RWPE2 (cell line): Measurements from ENCODE around the gene MYO1B.

Experiments used
- ATAC-seq: fragments of 200-7000 bp; cut with Tn5 transposase; 3 replicates; pipeline ENCODE4 v1.9.1; 2021; ENCODE audit warnings: low read depth
- DNase-seq: peaks from one replicate; pipeline ENCODE4 v3.0.0-alpha.2; 2020; ENCODE audit warnings: low spot score
- H3K27ac ChIP-seq: fragments of 450-650 bp; 2 replicates; pipeline ENCODE4 v1.5.1; 2017; ENCODE audit warnings: mild to moderate bottlenecking; ENCODE audit not compliant: poor library complexity, severe bottlenecking
- H3K27me3 ChIP-seq: fragments of 250-450 bp; sonication (Bioruptor Pico); 2 replicates; pipeline ENCODE4 v1.5.1; 2021; ENCODE audit warnings: mild to moderate bottlenecking, moderate library complexity; ENCODE audit not compliant: insufficient read depth, poor library complexity, severe bottlenecking
- H3K36me3 ChIP-seq: fragments of 250-450 bp; sonication (Bioruptor Pico); 2 replicates; pipeline ENCODE4 v1.5.1; 2020; ENCODE audit warnings: low read depth, mild to moderate bottlenecking, moderate library complexity
- H3K4me1 ChIP-seq: fragments of 250-450 bp; sonication (Bioruptor Pico); 2 replicates; pipeline ENCODE4 v1.5.1; 2021; ENCODE audit warnings: mild to moderate bottlenecking, moderate library complexity; ENCODE audit not compliant: insufficient read depth, poor library complexity, severe bottlenecking
- H3K4me3 ChIP-seq: fragments of 250-450 bp; sonication (Bioruptor Pico); 2 replicates; pipeline ENCODE4 v1.5.1; 2021; ENCODE audit warnings: mild to moderate bottlenecking, moderate library complexity; ENCODE audit not compliant: severe bottlenecking
- H3K9me3 ChIP-seq: fragments of 250-450 bp; sonication (Bioruptor Pico); 2 replicates; pipeline ENCODE4 v1.5.1; 2021; ENCODE audit warnings: mild to moderate bottlenecking, moderate library complexity; ENCODE audit not compliant: severe bottlenecking
- CTCF ChIP-seq: fragments of 450-650 bp; IDR thresholded peaks from one replicate; pipeline ENCODE4 v1.5.1; 2017; ENCODE audit warnings: mild to moderate bottlenecking, moderate library complexity; ENCODE audit not compliant: poor library complexity, severe bottlenecking

The MYO1B gene

GRCh38 chr2:191376981-191377629, 131.9 kb downstream of the MYO1B start:
- ATAC-seq (peak; percentile 98), DNase-seq (peak; percentile 79)
- H3K9me3 ChIP-seq = no peaks in the 10 kb centered on the region
- peak overlapping the region; percentile 90 for H3K27ac ChIP-seq
- H3K36me3 ChIP-seq = peaks cover 83% of the 10 kb centered on the region
- TF ChIP-seq CTCF = no peak
- peaks cover 31% of the 10 kb centered on the region for H3K4me1 ChIP-seq
- H3K27me3 ChIP-seq = no peaks in the 10 kb centered on the region
- H3K4me3 ChIP-seq = no peak overlapping the region

GRCh38 chr2:191379375-191379774, 134.2 kb downstream of the MYO1B start:
- Histone ChIP-seq H3K4me1 (peaks cover 41% of the 10 kb centered on the region), H3K27me3 (no peaks in the 10 kb centered on the region), H3K4me3 (no peak overlapping the region), H3K9me3 (no peaks in the 10 kb centered on the region), H3K36me3 (peaks cover 83% of the 10 kb centered on the region), H3K27ac (peak overlapping the region; percentile 7)
- ATAC-seq = no peak
- TF ChIP-seq CTCF = no peak
- DNase-seq = no peak

- H3K4me3 ChIP-seq = no peak overlapping the region
- ATAC-seq = peak; percentile 74
- H3K36me3 ChIP-seq = peaks cover 98% of the 10 kb centered on the region
- peak overlapping the region; percentile 49 for H3K27ac ChIP-seq
- no peaks in the 10 kb centered on the region for H3K27me3 ChIP-seq
- H3K9me3 ChIP-seq = no peaks in the 10 kb centered on the region
- DNase-seq = no peak
- H3K4me1 ChIP-seq = peaks cover 36% of the 10 kb centered on the region
- TF ChIP-seq CTCF = no peak
Measured at GRCh38 chr2:191382801-191383200, 137.6 kb downstream of the MYO1B start.

GRCh38 chr2:191383486-191383885, 138.3 kb downstream of the MYO1B start:
- Histone ChIP-seq H3K4me1 (peaks cover 36% of the 10 kb centered on the region), H3K36me3 (peaks cover 98% of the 10 kb centered on the region), H3K27ac (no peak overlapping the region), H3K4me3 (no peak overlapping the region), H3K27me3 (no peaks in the 10 kb centered on the region), H3K9me3 (no peaks in the 10 kb centered on the region)
- TF ChIP-seq CTCF = no peak
- DNase-seq (no peak), ATAC-seq (no peak)

- peak overlapping the region; percentile 38 for H3K27ac ChIP-seq
- peaks cover 98% of the 10 kb centered on the region for H3K36me3 ChIP-seq
- H3K4me1 ChIP-seq = peaks cover 36% of the 10 kb centered on the region
- no peak for TF ChIP-seq CTCF
- ATAC-seq (no peak), DNase-seq (no peak)
- no peaks in the 10 kb centered on the region for H3K9me3 ChIP-seq
- H3K27me3 ChIP-seq = no peaks in the 10 kb centered on the region
- no peak overlapping the region for H3K4me3 ChIP-seq
Measured at GRCh38 chr2:191384829-191385228, 139.6 kb downstream of the MYO1B start.
